Endometrial microvascular endothelial cells (primary cell): ENCODE results near the gene HSBP1L1. TPM values are rescaled to one million over a fixed set of nuclear protein-coding genes. Genes with fewer than 3 reads are reported as not detected.

ENCODE experiments used
- in situ Hi-C: cut with HindIII; loops from 2 replicates; pipeline ENCODE4 v1.10.0; 2017; ENCODE audit warnings: low sequenced_read_pairs, low pct_unique_long_range_greater_than_20kb; ENCODE audit errors: inconsistent ontology term
- total RNA-seq: library from RNA; depleted of rRNA; stranded (reverse); fragments of >200 nt; gene quantifications from one replicate; pipeline ENCODE4 v1.2.3, GENCODE V29; 2015; ENCODE audit errors: inconsistent ontology term

HSBP1L1 gene
- 1.2 TPM for total RNA-seq

GRCh38 chr18:79964330-79965118 lies at the start of gene HSBP1L1:
TSS of gene HSBP1L1 (plus strand) at chr18:79964643. CDS start at chr18:79964736, 93 bp downstream.
- in situ Hi-C loops, result no loop called here

DNA sequence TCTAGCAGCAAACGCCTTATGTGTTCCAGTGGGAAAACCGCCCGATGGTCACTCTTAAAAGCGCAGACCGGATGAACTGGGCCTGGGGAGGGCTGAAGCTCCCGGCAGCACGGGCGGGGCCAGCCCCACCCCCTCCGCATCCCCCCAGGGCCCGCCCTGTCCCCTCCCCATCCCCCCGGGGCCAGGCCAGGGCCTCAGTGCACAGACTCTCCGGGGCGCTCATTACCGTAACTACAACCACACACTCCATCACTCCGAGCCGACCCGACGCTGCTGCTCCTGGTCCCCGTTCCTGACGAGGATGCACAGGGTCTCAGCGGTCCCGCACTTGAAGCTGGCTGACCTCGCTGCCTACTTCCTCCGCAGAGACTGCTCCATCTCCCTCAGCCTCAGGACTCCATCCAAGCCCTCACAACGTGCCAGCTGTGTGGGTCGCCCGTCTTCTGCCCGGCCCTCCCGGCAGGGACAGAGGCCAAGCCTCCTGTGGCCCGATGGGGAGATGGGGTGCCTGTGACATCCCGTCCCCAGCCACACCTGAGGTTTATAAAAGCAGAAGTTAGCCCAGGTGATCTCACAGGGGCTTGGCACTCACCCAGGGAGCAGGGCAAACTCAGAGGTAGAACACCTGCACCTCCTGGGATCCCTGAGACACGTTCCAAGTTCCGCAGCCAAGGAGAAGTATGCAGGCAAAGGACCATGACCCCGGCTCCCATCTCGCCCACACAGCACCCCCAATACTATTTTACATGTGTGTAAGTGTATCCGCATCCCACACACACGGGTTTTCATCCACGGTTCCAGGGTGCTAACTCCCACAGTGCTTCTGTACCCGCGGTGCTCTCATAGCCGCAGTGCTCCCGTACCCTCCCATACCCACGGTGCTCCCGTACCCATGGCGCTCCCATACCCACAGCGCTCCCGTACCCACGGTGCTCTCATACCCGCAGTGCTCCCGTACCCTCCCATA lies 49.0 kb upstream of the HSBP1L1 start:
- in situ Hi-C loops, result no loop called here

DNA sequence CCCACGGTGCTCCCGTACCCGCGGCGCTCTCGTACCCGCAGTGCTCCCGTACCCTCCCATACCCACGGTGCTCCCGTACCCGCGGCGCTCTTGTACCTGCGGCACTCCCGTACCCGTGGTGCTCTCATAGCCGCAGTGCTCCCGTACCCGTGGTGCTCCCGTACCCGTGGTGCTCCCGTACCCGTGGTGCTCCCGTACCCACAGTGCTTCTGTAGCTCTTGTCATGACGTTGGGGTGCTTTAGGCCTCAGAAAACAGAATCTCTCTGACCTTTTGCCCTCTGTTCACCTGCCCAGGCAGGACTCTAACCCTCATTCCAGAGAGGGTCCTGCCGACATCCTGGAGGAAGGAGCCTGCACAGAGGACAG lies 48.3 kb upstream of the HSBP1L1 start:
- in situ Hi-C loops, result no loop called here

GRCh38 chr18:79916546-79917168 lies 47.8 kb upstream of the HSBP1L1 start:
- in situ Hi-C loops, result no loop called here

GRCh38 chr18:79917169-79917852 lies 47.1 kb upstream of the HSBP1L1 start:
- in situ Hi-C loops, result no loop called here

DNA sequence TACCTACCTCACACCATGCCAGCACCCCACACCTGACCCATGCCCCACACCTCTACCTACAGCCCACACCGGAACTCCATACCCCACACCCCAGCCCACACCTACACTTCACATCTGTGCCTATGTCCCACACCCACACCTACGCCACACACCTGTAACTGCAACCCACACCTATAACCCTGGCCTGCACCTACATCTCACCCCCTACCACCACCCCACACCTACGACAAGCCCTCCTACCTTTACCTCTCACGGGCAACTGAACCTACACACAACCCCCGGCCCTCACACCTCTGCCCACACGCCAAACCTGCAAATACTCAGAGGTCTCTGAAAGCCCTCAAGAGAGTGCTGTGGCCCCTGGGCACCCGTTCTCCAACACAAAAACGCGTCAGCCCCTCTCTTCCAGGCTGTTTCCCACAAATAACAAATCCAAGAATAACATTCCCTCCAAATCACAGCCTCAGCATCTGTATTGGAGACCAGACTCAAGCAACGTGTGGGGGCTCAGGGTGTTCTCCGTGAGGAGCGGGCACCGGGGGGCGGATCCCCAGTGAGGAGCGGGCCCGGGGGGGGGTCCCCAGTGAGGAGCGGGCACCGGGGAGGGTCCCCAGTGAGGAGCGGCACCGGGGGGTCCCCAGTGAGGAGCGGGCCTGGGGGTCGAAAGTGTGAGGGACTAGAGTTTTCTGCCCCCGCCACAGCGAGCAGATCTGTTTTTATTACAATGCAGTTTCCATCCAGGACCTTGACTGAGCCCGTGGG lies 46.4 kb upstream of the HSBP1L1 start:
- in situ Hi-C loops, result no loop called here

DNA sequence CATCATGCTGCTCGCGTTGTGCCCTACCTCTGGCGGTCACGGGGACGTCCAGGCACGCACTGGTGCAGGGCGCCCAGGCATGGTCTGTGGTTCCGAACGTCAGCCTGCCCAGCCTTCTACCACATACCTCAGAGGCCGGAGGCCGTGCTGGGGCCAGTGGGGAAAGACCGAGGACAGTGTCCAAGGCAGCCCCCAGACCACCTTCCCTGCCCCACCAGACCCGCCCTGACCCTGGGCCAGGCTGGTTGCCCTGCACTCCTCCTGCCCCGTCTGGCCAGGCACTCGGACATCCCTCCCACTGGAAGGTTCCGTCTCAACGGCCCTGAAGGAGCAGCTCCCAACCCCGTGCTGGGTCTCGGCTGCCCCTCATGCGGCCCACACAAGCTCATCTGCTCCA lies 45.8 kb upstream of the HSBP1L1 start:
- in situ Hi-C loops, result no loop called here

DNA sequence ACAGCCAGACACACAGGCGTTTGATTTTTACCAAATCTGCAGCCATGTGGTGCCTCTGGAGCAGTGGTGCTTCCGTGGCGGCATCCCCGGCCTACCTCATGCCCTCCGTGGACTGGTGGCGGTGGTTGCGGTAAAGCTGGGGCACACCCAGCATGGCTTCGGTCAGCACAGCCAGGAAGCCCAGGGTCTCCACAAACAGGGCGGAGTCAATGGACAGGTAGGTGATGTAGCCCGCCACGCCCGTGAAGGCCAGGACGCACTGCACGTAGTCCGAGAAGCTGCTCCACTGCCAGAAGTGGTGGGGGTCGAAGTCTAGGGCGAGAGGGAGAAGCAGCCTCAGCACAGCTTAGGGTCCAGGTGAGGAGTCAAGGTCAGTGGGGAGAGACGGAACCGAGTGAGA lies 45.4 kb upstream of the HSBP1L1 start:
- in situ Hi-C loops, result no loop called here

- in situ Hi-C loops, result no loop called here
Observed at GRCh38 chr18:79921984-79922965, 42.2 kb upstream of the HSBP1L1 start.

DNA sequence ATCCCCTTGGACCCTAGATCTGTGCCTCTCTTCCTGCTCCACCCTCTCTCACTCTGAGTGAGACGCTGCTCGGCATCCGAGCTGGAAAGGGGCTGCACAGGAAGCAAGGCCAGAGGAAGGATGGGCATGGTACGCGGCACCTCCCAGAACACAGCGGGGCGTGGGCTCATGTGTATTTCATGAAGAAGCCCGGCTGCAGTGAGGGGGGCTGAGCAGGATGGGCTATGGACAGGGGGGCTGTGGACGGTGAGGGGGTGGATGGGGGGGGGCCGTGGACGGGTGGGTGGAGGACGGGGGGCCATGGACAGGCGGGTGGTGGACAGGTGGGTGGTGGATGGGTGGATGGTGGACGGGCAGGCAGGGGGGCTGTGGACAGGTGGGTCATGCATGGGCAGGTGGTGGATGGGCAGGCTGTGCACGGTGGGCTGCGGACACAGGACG lies 41.5 kb upstream of the HSBP1L1 start:
- in situ Hi-C loops, result no loop called here

DNA sequence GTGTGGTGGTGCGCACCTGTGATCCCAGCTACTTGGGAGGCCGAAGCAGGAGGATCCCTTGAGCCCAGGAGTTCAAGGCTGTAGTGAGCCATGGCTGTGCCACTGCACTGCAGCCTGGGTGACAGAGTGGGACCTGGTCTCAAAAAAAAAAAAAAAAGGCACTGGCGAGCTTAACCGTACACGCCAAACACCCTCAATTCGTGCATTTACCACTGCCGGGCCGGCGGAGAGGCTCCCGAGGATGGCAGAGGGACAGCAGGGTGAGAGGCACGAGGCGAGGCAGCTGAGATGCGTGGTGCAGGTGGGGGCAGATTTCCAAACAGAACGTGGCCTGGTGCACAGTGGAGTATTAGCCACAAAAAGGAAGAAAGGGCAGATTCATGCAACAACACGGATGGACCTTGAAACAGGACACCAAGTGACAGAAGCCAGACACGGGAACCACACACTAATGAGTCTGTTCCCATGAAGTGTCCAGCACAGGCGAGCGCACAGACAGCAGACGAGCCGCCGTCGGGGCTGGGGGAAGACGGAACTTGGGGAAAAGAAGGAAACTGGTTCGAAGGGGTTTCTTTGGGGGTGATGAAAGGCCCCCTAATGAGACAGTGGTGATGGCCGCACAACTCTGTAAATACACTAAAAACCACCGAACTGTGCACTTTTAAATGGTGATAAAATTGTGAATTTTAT lies 40.4 kb upstream of the HSBP1L1 start:
- in situ Hi-C loops, result no loop called here

DNA sequence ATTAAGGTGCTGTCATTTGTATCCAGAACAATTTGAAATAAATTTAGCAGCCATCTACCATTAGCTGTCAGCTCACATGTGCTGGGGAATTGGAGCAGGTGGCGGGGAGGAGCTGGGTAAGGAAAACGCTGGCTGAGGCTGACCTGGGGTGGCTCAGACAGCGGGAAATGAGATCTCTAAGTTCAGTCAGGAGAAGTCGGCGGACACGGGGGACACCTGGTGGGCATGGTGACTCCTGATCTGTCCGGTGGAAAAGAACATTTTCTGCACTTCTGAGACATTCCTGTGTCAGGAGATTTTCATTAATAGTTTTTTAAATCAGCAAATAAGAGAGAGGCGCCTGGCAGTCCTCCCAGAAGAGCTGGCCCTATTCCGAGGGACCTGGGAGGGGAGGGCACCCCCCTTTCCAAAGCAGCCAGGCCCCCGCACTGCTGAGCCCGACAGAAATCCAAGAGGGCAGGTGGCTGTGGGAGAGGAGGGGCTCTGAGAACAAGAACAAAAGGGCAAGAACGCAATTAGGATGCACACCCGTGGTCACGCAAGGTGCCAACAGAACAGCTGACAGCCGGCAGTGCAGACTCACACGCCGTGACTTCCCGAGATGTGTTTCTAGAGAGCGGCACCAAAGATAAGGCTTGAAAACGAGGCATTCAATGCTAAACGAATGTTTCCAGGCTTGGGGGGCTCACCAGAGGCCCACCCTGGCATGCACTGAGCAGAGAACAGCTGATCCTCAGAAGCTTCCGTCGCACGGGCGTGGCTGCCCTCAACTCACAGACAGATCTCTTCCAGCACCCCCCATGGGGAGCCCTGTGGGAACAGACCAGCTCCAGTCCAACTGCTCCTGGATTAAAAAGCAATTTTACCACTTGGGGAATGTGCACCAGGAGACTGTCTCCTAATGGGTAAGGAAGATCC lies 39.4 kb upstream of the HSBP1L1 start:
- in situ Hi-C loops, result no loop called here

DNA sequence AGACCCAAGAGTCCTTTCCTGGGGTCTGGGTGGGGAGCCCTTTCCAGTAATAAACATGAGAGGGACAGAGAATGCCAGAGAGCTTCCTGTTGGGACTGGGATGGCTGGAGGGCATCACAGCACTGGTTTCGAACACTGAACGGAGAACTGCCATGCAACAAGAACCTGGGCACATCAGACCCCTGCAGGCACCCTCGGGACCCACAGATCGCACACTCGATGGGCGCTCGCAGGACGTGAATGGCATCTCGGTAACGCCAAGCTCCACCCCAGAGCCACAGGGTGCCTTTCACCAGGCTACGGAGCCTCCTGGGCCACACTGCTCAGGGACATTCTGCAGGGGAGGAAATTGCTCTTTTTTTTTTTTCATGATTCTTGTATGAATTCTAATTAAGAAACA lies 38.1 kb upstream of the HSBP1L1 start:
- in situ Hi-C loops, result no loop called here

GRCh38 chr18:79926715-79927606 lies 37.5 kb upstream of the HSBP1L1 start:
- in situ Hi-C loops, result no loop called here
